Activated T-cell treated with anti-CD3 and anti-CD28 coated beads, Interleukin-2, amount 50 U/mL, for 24 hours (primary cell): ENCODE measurements around the gene TRIM50.

Experiments used
- DNase-seq: peaks from one replicate; pipeline ENCODE4 v3.0.0-alpha.2; 2020
- H3K27ac Mint-ChIP-seq: 2 replicates; pipeline ENCODE4 v1.8.0; 2020; ENCODE audit warnings: mild to moderate bottlenecking, mixed read lengths
- H3K27me3 Mint-ChIP-seq: 2 replicates; pipeline ENCODE4 v1.8.0; 2020; ENCODE audit warnings: mixed read lengths
- H3K36me3 Mint-ChIP-seq: 2 replicates; pipeline ENCODE4 v1.8.0; 2020; ENCODE audit warnings: low read depth, mixed read lengths
- H3K4me1 Mint-ChIP-seq: 2 replicates; pipeline ENCODE4 v1.8.0; 2020; ENCODE audit warnings: low read depth, mixed read lengths
- H3K4me3 Mint-ChIP-seq: 2 replicates; pipeline ENCODE4 v1.8.0; 2020; ENCODE audit warnings: mild to moderate bottlenecking, moderate library complexity, mixed read lengths
- H3K9me3 Mint-ChIP-seq: 2 replicates; pipeline ENCODE4 v1.8.0; 2020; ENCODE audit warnings: mixed read lengths

The TRIM50 gene

GRCh38 chr7:73356159-73356558 is 28.3 kb upstream of the TRIM50 start:
- Mint-ChIP-seq H3K4me1 (peaks cover 6% of the 10 kb centered on the region), H3K27me3 (peaks cover 11% of the 10 kb centered on the region), H3K36me3 (no peaks in the 10 kb centered on the region), H3K9me3 (no peaks in the 10 kb centered on the region), H3K27ac (no peak overlapping the region), H3K4me3 (no peak overlapping the region)
- DNase-seq, result no peak

GRCh38 chr7:73354821-73355220 is 26.9 kb upstream of the TRIM50 start:
- no peak overlapping the region for H3K4me3 Mint-ChIP-seq
- no peaks in the 10 kb centered on the region for H3K36me3 Mint-ChIP-seq
- no peaks in the 10 kb centered on the region for H3K9me3 Mint-ChIP-seq
- peaks cover 6% of the 10 kb centered on the region for H3K4me1 Mint-ChIP-seq
- peaks cover 5% of the 10 kb centered on the region for H3K27me3 Mint-ChIP-seq
- no peak overlapping the region for H3K27ac Mint-ChIP-seq
- DNase-seq, result no peak

GRCh38 chr7:73354196-73354595 is 26.3 kb upstream of the TRIM50 start:
- Mint-ChIP-seq H3K36me3 (no peaks in the 10 kb centered on the region), H3K27me3 (peaks cover 1% of the 10 kb centered on the region)
- no peak for DNase-seq

GRCh38 chr7:73353243-73353642 is 25.4 kb upstream of the TRIM50 start:
- Mint-ChIP-seq H3K27ac (no peak overlapping the region), H3K9me3 (no peaks in the 10 kb centered on the region), H3K4me1 (peaks cover 4% of the 10 kb centered on the region), H3K4me3 (no peak overlapping the region), H3K36me3 (no peaks in the 10 kb centered on the region), H3K27me3 (no peaks in the 10 kb centered on the region)
- no peak for DNase-seq

More at GRCh38 chr7:73354196-73354595, 26.3 kb upstream of the TRIM50 start:
- no peak overlapping the region for H3K27ac Mint-ChIP-seq
- no peaks in the 10 kb centered on the region for H3K9me3 Mint-ChIP-seq
- H3K4me1 Mint-ChIP-seq, result peaks cover 6% of the 10 kb centered on the region
- H3K4me3 Mint-ChIP-seq, result no peak overlapping the region

GRCh38 chr7:73352784-73353183 is 24.9 kb upstream of the TRIM50 start:
- H3K4me1 Mint-ChIP-seq, result no peaks in the 10 kb centered on the region
- no peaks in the 10 kb centered on the region for H3K36me3 Mint-ChIP-seq
- no peak for DNase-seq
- H3K27ac Mint-ChIP-seq, result no peak overlapping the region
- no peaks in the 10 kb centered on the region for H3K9me3 Mint-ChIP-seq
- no peak overlapping the region for H3K4me3 Mint-ChIP-seq
- H3K27me3 Mint-ChIP-seq, result no peaks in the 10 kb centered on the region

- Mint-ChIP-seq H3K4me3 (no peak overlapping the region), H3K27ac (no peak overlapping the region), H3K27me3 (no peaks in the 10 kb centered on the region), H3K36me3 (no peaks in the 10 kb centered on the region), H3K4me1 (no peaks in the 10 kb centered on the region), H3K9me3 (no peaks in the 10 kb centered on the region)
- DNase-seq, result no peak
Measured at GRCh38 chr7:73351447-73352167, 23.7 kb upstream of the TRIM50 start.

GRCh38 chr7:73350306-73351068 is 22.6 kb upstream of the TRIM50 start:
- H3K27ac Mint-ChIP-seq, result no peak overlapping the region
- no peaks in the 10 kb centered on the region for H3K27me3 Mint-ChIP-seq
- no peaks in the 10 kb centered on the region for H3K9me3 Mint-ChIP-seq
- H3K36me3 Mint-ChIP-seq, result no peaks in the 10 kb centered on the region
- H3K4me3 Mint-ChIP-seq, result no peak overlapping the region
- H3K4me1 Mint-ChIP-seq, result no peaks in the 10 kb centered on the region
- DNase-seq, result no peak

- no peaks in the 10 kb centered on the region for H3K36me3 Mint-ChIP-seq
- H3K9me3 Mint-ChIP-seq, result no peaks in the 10 kb centered on the region
- no peak overlapping the region for H3K27ac Mint-ChIP-seq
- H3K4me3 Mint-ChIP-seq, result no peak overlapping the region
- no peaks in the 10 kb centered on the region for H3K27me3 Mint-ChIP-seq
- no peaks in the 10 kb centered on the region for H3K4me1 Mint-ChIP-seq
- DNase-seq, result no peak
Measured at GRCh38 chr7:73349763-73350162, 21.9 kb upstream of the TRIM50 start.

- H3K9me3 Mint-ChIP-seq, result no peaks in the 10 kb centered on the region
- H3K36me3 Mint-ChIP-seq, result no peaks in the 10 kb centered on the region
Measured at GRCh38 chr7:73345951-73346350, 18.1 kb upstream of the TRIM50 start.

GRCh38 chr7:73345538-73345937 is 17.7 kb upstream of the TRIM50 start:
- no peak overlapping the region for H3K27ac Mint-ChIP-seq
- H3K27me3 Mint-ChIP-seq, result peaks cover 8% of the 10 kb centered on the region
- H3K36me3 Mint-ChIP-seq, result no peaks in the 10 kb centered on the region
- H3K4me1 Mint-ChIP-seq, result no peaks in the 10 kb centered on the region
- no peaks in the 10 kb centered on the region for H3K9me3 Mint-ChIP-seq
- DNase-seq, result no peak
- H3K4me3 Mint-ChIP-seq, result no peak overlapping the region

More at GRCh38 chr7:73345951-73346350, 18.1 kb upstream of the TRIM50 start:
- H3K27me3 Mint-ChIP-seq, result peaks cover 8% of the 10 kb centered on the region
- H3K4me3 Mint-ChIP-seq, result no peak overlapping the region
- no peak overlapping the region for H3K27ac Mint-ChIP-seq
- no peak for DNase-seq
- H3K4me1 Mint-ChIP-seq, result no peaks in the 10 kb centered on the region

GRCh38 chr7:73343671-73344380 is 15.9 kb upstream of the TRIM50 start:
- Mint-ChIP-seq H3K9me3 (no peaks in the 10 kb centered on the region), H3K36me3 (no peaks in the 10 kb centered on the region), H3K4me1 (no peaks in the 10 kb centered on the region), H3K27me3 (peaks cover 8% of the 10 kb centered on the region), H3K4me3 (no peak overlapping the region), H3K27ac (no peak overlapping the region)
- DNase-seq, result no peak

- H3K4me3 Mint-ChIP-seq, result no peak overlapping the region
- H3K27me3 Mint-ChIP-seq, result peaks cover 8% of the 10 kb centered on the region
- H3K27ac Mint-ChIP-seq, result no peak overlapping the region
- H3K9me3 Mint-ChIP-seq, result no peaks in the 10 kb centered on the region
- no peaks in the 10 kb centered on the region for H3K36me3 Mint-ChIP-seq
- no peaks in the 10 kb centered on the region for H3K4me1 Mint-ChIP-seq
- no peak for DNase-seq
Measured at GRCh38 chr7:73342645-73343044, 14.8 kb upstream of the TRIM50 start.

- no peaks in the 10 kb centered on the region for H3K4me1 Mint-ChIP-seq
- DNase-seq, result no peak
Measured at GRCh38 chr7:73341877-73342276, 14.0 kb upstream of the TRIM50 start.

GRCh38 chr7:73340514-73340913 is 12.6 kb upstream of the TRIM50 start:
- Mint-ChIP-seq H3K9me3 (no peaks in the 10 kb centered on the region), H3K4me3 (no peak overlapping the region), H3K27me3 (peaks cover 8% of the 10 kb centered on the region), H3K4me1 (no peaks in the 10 kb centered on the region), H3K36me3 (no peaks in the 10 kb centered on the region), H3K27ac (no peak overlapping the region)
- DNase-seq, result no peak

More at GRCh38 chr7:73341877-73342276, 14.0 kb upstream of the TRIM50 start:
- no peaks in the 10 kb centered on the region for H3K36me3 Mint-ChIP-seq
- H3K27ac Mint-ChIP-seq, result no peak overlapping the region
- peaks cover 8% of the 10 kb centered on the region for H3K27me3 Mint-ChIP-seq
- no peak overlapping the region for H3K4me3 Mint-ChIP-seq
- H3K9me3 Mint-ChIP-seq, result no peaks in the 10 kb centered on the region

GRCh38 chr7:73338321-73338720 is 10.4 kb upstream of the TRIM50 start:
- H3K36me3 Mint-ChIP-seq, result no peaks in the 10 kb centered on the region
- peaks cover 6% of the 10 kb centered on the region for H3K27me3 Mint-ChIP-seq
- DNase-seq, result no peak
- no peak overlapping the region for H3K27ac Mint-ChIP-seq
- H3K4me3 Mint-ChIP-seq, result no peak overlapping the region
- H3K4me1 Mint-ChIP-seq, result no peaks in the 10 kb centered on the region
- H3K9me3 Mint-ChIP-seq, result no peaks in the 10 kb centered on the region
